Effector memory CD8-positive, alpha-beta T cell (primary cell): ENCODE data around the gene ZNF280A.

Source experiments
- ATAC-seq: fragments of 150-1000 bp; cut with Tn5 transposase; replicated peaks from 2 replicates; pipeline ENCODE4 v1.10.0; 2021; ENCODE audit warnings: mild to moderate bottlenecking, moderate library complexity
- DNase-seq, 3 experiments: peaks; one replicate each; pipeline ENCODE4 v3.0.0; 2021
- H3K27ac Mint-ChIP-seq, 2 donors: one replicate each; pipeline ENCODE4 v1.8.0; 2022; ENCODE audit warnings: mild to moderate bottlenecking in 2 of 2, mixed read lengths in 2 of 2, moderate library complexity in 2 of 2
- H3K27me3 Mint-ChIP-seq, 2 donors: one replicate each; pipeline ENCODE4 v1.8.0; 2022; ENCODE audit warnings: mixed read lengths in 2 of 2
- H3K36me3 Mint-ChIP-seq: one replicate; pipeline ENCODE4 v1.8.0; 2022; ENCODE audit warnings: mild to moderate bottlenecking, moderate library complexity, mixed read lengths; ENCODE audit not compliant: insufficient read depth
- H3K4me1 Mint-ChIP-seq, 2 donors: one replicate each; pipeline ENCODE4 v1.8.0; 2022; ENCODE audit warnings: low read depth in 2 of 2, mixed read lengths in 2 of 2
- H3K4me3 Mint-ChIP-seq, 2 donors: one replicate each; pipeline ENCODE4 v1.8.0; 2022; ENCODE audit warnings: mild to moderate bottlenecking in 2 of 2, mixed read lengths in 2 of 2, moderate library complexity in 2 of 2
- H3K9me3 Mint-ChIP-seq, 2 donors: one replicate each; pipeline ENCODE4 v1.8.0; 2022; ENCODE audit warnings: mixed read lengths in 2 of 2

The ZNF280A gene

DNA sequence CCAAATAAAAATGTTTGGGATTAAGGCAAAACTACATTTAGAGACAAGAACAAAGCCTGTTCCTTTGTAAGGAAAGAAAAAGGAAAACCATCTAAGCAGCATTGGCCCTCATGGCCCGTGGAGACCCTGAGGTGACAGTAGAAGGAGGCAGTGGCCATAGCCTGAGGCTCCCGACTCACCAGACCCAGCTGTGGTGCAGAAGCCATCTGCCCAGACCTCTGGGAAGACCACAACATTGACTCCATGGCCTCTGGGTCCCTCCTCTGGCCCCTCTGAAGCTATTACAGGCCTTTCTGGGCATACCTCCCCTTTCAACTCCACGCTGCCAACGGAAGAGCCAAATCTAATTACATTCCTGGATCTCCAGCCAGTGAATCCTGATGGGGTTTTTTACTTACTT is 32.6 kb upstream of the ZNF280A start:
- DNase-seq = no peak
- Mint-ChIP-seq H3K36me3 (no peaks in the 10 kb centered on the region), H3K9me3 (no peaks in the 10 kb centered on the region), H3K27ac (no peak overlapping the region), H3K4me1 (no peaks in the 10 kb centered on the region), H3K4me3 (no peak overlapping the region), H3K27me3 (peaks cover 9 to 23% of the 10 kb centered on the region in 2 donors)
- ATAC-seq = no peak

DNA sequence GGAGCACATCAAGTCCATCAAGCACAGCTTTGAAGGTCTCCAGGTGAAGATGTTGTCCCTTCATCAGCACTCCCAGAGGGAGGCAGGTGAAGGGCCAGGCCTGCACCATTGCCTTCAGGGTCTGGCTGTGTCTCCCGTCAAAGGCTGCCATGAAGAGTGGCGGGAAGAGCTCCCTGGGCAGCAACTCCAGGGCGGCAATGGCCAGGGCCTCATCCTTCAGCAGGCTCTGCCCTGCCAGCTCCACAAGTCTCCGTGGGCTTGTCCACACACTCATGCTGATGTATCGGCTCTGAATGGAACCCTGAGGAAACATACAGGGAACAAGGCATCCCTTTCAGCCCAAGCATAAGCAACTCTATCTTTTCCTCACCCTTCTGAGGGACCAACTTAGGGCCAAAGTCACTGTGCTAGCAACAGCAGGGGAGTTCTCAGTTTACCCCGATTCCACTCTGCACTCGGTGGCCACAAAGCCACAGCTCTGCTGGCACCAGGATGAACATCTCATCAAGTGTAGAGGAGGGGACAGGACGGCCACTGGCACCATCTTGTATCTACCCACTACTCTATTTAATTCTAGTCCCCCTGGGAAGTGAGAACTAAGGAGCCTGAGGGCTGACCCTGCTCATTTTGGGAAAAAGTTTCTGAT is 30.8 kb upstream of the ZNF280A start:
- H3K27ac Mint-ChIP-seq = no peak overlapping the region
- no peaks in the 10 kb centered on the region for H3K4me1 Mint-ChIP-seq
- no peak for DNase-seq

DNA sequence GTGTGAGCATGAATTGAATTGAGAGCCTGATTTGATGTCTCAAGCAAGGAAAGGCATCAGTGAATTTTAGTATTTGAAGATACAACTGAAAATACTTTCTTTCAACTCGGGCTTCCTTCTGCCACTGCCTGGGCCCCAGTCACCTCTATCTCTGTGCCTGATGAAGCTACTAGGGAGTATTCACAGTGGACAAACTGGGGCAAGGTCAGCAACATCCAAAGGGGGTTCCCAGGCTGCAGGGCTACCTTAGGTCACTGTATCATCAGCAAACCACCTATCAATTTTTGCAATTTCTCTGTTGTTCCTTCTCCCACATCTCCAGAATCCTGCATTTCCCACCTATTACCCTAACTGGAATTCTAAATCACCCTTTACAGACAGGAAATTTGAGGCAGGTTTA is 28.8 kb upstream of the ZNF280A start:
- Mint-ChIP-seq H3K27ac (no peak overlapping the region), H3K27me3 (peaks cover 9 to 26% of the 10 kb centered on the region in 2 donors), H3K4me1 (no peaks in the 10 kb centered on the region), H3K4me3 (no peak overlapping the region), H3K9me3 (no peaks in the 10 kb centered on the region), H3K36me3 (no peaks in the 10 kb centered on the region)
- ATAC-seq (no peak), DNase-seq (no peak)

More for the DNA sequence above, 30.8 kb upstream of the ZNF280A start:
- H3K27me3 Mint-ChIP-seq = peaks cover 9 to 23% of the 10 kb centered on the region in 2 donors
- no peak for ATAC-seq
- H3K36me3 Mint-ChIP-seq = no peaks in the 10 kb centered on the region
- no peak overlapping the region for H3K4me3 Mint-ChIP-seq
- no peaks in the 10 kb centered on the region for H3K9me3 Mint-ChIP-seq

DNA sequence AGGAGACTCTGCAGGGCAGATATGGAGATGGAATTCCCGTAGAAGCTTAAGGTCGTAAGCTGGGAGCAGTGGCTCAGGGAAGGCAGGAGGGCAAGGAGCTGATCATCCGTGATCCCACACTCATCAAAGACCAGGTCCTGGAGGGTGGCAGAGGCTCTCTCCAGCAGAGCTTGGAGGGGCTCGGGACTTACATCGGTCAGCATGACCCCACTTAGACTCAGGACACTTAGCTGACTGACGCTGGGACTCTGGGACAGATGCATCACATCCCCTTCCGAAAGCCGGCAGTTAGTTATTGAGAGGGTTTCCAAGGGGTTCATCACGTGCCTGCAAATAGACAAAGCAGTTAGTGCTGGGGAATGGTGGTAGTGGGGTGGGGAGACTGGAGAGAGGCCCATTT is 28.2 kb upstream of the ZNF280A start:
- peaks cover 9 to 32% of the 10 kb centered on the region in 2 donors for H3K27me3 Mint-ChIP-seq
- no peak overlapping the region for H3K4me3 Mint-ChIP-seq
- H3K27ac Mint-ChIP-seq = no peak overlapping the region
- no peaks in the 10 kb centered on the region for H3K9me3 Mint-ChIP-seq
- DNase-seq = no peak
- peaks cover 2% of the 10 kb centered on the region for H3K36me3 Mint-ChIP-seq
- no peak for ATAC-seq
- H3K4me1 Mint-ChIP-seq = no peaks in the 10 kb centered on the region

DNA sequence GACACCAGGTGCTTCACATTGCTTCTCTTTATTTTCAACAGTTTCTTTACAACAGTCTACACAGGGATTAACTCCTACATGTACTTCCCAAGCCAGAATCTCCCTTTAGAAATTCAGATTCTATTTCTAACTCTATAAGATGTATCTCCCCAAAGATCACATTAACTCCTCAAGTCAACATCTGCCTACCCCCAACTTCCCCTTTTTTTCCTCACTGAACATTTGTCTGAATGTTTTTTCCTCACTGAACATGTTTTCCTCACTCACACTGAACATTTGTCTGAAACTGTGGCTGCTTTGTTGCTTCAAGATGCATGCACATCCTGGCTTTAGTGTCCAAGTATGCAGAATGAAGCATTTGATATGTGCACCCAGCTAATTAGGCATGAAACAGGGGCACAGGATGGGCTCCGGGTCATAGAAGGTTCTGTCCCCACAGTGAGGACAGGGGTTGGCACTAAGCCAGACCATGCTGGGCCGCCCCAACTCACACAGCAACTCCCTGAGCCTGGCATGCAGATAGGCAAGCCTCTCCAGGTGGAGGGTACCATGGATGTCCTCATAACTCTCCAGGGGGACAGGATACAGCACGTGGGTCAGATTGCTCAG is 27.7 kb upstream of the ZNF280A start:
- ATAC-seq (no peak), DNase-seq (no peak)
- H3K4me1 Mint-ChIP-seq = no peaks in the 10 kb centered on the region
- no peaks in the 10 kb centered on the region for H3K9me3 Mint-ChIP-seq
- peaks cover 2% of the 10 kb centered on the region for H3K36me3 Mint-ChIP-seq
- H3K27ac Mint-ChIP-seq = no peak overlapping the region
- H3K4me3 Mint-ChIP-seq = no peak overlapping the region
- peaks cover 9 to 37% of the 10 kb centered on the region in 2 donors for H3K27me3 Mint-ChIP-seq

DNA sequence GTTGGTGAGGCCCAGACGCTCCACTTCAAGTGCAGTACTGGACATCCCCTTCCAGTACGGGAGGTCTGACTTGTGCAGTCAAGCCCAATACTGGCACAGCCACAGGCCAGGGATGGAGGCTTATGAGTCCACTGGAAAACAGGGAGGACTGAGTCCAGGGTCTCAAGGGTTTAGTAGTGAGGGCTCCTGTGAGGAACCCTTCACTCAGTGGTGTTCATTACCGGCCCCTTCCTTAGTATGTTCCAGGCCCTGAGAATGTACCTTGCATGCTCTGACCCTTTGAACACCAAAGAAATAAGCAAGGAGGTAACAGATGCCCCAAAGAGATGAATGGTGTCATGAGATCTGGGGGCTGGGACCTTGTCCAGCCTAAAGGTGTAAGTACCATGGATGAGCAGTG is 27.2 kb upstream of the ZNF280A start:
- Mint-ChIP-seq H3K9me3 (no peaks in the 10 kb centered on the region), H3K4me1 (no peaks in the 10 kb centered on the region), H3K36me3 (peaks cover 2% of the 10 kb centered on the region), H3K4me3 (no peak overlapping the region), H3K27ac (no peak overlapping the region), H3K27me3 (peaks cover 12 to 43% of the 10 kb centered on the region in 2 donors)
- DNase-seq = no peak
- no peak for ATAC-seq

DNA sequence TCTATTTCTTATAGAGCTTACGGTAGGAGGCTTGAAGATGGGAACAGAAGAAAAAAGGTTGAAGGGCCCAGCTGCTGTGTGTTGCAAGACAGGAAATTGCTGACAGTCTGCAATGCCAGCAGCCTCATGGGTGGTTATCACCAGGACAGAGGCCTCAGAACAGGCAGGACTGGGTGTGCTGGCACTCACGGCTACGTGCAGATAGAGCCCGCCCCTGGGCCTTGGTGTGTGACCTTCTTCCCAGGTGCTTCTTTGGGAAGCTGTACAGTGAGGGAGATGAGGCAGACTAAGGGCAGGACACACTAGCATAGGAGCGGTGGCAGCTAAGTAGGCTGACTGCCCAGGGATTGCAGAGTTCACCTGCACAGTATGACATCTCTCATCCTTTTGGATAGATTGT is 26.4 kb upstream of the ZNF280A start:
- DNase-seq (no peak), ATAC-seq (no peak)
- H3K4me3 Mint-ChIP-seq = no peak overlapping the region
- no peaks in the 10 kb centered on the region for H3K9me3 Mint-ChIP-seq
- H3K36me3 Mint-ChIP-seq = peaks cover 2% of the 10 kb centered on the region
- H3K4me1 Mint-ChIP-seq = no peaks in the 10 kb centered on the region
- peaks cover 20 to 50% of the 10 kb centered on the region in 2 donors for H3K27me3 Mint-ChIP-seq
- H3K27ac Mint-ChIP-seq = no peak overlapping the region

DNA sequence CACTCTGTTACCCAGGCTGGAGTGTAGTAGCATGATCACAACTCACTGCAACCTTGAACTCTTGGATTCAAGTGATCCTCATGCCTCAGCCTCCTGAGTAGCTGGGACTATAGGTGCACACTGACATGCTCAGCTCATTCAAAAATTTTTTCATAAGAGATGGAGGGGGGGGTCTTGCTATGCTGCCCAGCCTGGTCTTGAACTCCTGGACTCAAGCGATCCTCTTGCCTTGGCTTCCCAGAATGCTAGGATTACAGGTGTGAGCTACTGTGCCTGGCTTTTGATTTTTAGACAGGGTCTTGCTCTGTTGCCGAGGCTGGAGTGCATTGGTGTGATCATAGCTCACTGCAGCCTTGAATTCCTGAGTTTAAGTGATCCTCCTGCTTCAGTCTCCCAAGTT is 25.0 kb upstream of the ZNF280A start:
- Mint-ChIP-seq H3K4me1 (no peaks in the 10 kb centered on the region), H3K4me3 (no peak overlapping the region), H3K27me3 (peaks cover 16 to 47% of the 10 kb centered on the region in 2 donors), H3K27ac (no peak overlapping the region), H3K36me3 (peaks cover 2% of the 10 kb centered on the region), H3K9me3 (no peaks in the 10 kb centered on the region)
- ATAC-seq (no peak), DNase-seq (no peak)

DNA sequence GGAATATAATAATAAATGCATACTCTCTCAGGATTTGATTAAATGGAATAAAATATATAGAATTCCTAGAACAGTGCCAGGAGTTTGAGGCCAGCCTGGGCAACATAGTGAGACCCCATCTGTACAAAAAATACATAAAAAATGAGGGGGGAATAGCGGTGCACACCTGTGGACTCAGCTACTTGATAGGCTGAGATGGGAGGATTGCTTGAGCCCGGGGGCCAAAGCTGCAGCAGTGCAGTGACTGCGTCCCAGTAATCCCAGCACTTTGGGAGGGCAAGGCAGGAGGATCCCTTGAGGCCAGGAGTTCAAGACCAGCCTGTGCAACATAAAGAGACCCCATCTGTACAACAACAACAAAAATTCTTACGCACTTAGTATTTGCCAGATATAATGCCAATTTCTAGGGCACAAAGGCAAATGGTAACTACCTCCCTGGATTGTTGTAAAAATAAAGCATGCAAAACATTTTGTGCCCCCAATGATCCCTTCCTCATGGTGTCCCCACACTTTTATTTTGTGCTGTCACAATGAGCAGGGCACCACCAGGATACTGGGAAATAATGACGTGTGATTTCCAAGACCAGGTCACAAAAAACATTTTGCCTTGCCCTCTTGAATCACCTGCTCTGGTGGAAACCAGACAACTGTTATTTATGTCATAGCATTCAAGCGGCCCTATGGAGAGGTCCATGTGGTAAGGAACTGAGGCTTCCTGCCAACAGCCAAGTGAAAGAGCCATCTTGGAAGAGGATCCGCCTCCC is 18.3 kb upstream of the ZNF280A start:
- no peaks in the 10 kb centered on the region for H3K4me1 Mint-ChIP-seq
- H3K27ac Mint-ChIP-seq = no peak overlapping the region
- ATAC-seq (no peak), DNase-seq (no peak)
- no peaks in the 10 kb centered on the region for H3K36me3 Mint-ChIP-seq
- H3K9me3 Mint-ChIP-seq = no peaks in the 10 kb centered on the region
- no peak overlapping the region for H3K4me3 Mint-ChIP-seq
- peaks cover 20 to 59% of the 10 kb centered on the region in 2 donors for H3K27me3 Mint-ChIP-seq

DNA sequence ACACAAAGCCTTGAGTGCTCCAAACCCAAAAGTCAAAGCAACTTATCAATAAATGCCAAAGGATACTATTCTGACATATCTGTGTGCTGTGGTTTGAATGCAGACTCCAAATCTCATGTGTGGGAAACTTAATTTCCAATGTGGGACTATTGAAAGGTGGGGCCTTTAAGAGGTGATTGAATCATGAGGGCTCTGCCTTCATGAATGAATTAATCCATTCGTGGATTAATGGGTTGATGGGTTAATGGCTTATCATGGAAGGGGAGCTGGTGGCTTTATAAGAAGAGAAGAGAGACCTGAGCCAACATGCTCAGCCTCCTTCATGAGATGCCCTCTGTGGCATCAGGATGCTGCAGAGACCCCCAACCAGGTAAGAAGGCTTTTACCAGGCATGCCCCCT is 16.8 kb upstream of the ZNF280A start:
- Mint-ChIP-seq H3K9me3 (no peaks in the 10 kb centered on the region), H3K4me3 (no peak overlapping the region), H3K4me1 (no peaks in the 10 kb centered on the region), H3K27me3 (peaks cover 16 to 50% of the 10 kb centered on the region in 2 donors), H3K27ac (no peak overlapping the region), H3K36me3 (no peaks in the 10 kb centered on the region)
- ATAC-seq (no peak), DNase-seq (no peak)

DNA sequence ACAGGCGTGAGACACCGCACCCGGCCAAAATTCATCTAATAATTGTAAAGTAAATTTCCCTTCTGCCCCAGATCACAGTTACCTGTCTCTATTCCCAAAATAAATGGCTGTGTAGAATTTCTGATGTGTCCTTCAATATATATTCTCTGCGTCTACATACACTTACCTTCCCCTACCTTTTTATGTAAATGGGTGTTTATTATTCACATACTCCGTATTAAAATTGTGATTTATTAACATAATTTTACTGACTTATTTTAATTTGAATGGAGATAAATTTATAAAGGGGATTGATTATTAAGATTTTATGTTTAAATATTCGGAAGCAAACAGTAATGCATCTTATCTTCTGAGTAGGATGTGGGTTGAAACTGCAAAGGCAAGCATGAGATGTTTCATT is 16.4 kb upstream of the ZNF280A start:
- H3K4me3 Mint-ChIP-seq = no peak overlapping the region
- H3K27ac Mint-ChIP-seq = no peak overlapping the region
- no peaks in the 10 kb centered on the region for H3K9me3 Mint-ChIP-seq
- ATAC-seq (no peak), DNase-seq (no peak)
- no peaks in the 10 kb centered on the region for H3K4me1 Mint-ChIP-seq
- no peaks in the 10 kb centered on the region for H3K36me3 Mint-ChIP-seq
- H3K27me3 Mint-ChIP-seq = peaks cover 12 to 46% of the 10 kb centered on the region in 2 donors

DNA sequence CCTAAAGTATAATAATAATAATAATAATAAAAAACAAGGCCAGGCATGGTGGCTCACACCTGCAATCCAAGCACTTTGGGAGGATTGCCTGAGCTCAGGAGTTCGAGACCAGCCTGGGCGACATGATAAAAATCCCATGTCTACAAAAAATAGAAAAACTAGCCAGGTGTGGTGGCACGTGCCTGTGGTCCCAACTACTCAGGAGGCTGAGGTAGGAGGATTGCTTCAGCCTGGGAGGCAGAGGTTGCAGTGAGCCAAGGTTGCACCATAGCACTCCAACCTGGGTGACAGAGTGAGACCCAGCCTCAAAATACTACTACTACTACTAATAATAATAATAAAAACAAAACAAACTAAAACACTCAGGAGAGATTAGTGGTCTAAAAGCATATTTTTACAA is 15.6 kb upstream of the ZNF280A start:
- no peak for ATAC-seq
- H3K9me3 Mint-ChIP-seq = no peaks in the 10 kb centered on the region

DNA sequence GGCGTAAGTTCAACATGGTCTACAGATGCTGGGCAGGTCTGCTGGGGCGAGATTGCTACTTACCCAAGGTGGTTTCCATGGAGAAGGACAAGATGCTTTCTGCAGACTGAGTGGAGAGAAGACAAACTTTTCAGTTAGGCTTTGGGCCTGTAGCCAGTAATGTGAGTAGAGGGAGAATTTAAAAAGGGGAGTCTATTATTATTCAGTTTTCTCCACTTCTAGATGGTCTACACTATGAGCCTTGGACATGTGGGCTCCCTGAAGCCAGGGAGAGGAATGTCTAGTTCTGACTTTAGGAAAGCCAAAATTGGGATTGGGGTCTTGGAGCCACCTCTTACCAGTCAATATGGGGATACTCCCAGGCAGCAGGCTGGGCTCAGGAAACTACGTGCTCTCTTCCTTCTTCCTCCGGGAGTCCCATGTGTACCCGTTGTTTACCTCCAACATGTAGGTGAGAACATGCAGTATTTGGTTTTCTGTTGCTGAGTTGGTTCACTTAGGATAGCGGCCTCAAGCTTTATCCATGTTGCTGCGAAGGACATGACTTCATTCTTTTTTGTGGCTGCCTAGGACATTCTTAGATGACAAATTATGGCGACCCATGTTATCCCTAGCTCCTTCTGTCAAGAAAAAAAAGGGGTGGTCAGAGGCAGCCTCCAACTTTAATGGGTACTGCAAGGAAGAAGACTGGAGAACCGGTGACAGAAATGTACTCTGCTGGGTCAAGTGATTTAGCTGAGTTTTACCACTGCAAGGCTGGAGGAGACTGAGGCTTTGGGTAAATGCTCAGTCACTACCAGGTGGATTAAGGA is 14.7 kb upstream of the ZNF280A start:
- no peaks in the 10 kb centered on the region for H3K36me3 Mint-ChIP-seq
- H3K27ac Mint-ChIP-seq = no peak overlapping the region
- peaks cover 10 to 36% of the 10 kb centered on the region in 2 donors for H3K27me3 Mint-ChIP-seq
- no peak overlapping the region for H3K4me3 Mint-ChIP-seq
- ATAC-seq = no peak
- H3K9me3 Mint-ChIP-seq = no peaks in the 10 kb centered on the region
- no peaks in the 10 kb centered on the region for H3K4me1 Mint-ChIP-seq
- no peak for DNase-seq

More for the DNA sequence above, 15.6 kb upstream of the ZNF280A start:
- H3K27me3 Mint-ChIP-seq = peaks cover 10 to 44% of the 10 kb centered on the region in 2 donors
- no peak overlapping the region for H3K4me3 Mint-ChIP-seq
- H3K4me1 Mint-ChIP-seq = no peaks in the 10 kb centered on the region
- H3K27ac Mint-ChIP-seq = no peak overlapping the region
- no peaks in the 10 kb centered on the region for H3K36me3 Mint-ChIP-seq
- DNase-seq = no peak
